ENCODE measurements around the gene HCFC1.

The HCFC1 gene

DNA sequence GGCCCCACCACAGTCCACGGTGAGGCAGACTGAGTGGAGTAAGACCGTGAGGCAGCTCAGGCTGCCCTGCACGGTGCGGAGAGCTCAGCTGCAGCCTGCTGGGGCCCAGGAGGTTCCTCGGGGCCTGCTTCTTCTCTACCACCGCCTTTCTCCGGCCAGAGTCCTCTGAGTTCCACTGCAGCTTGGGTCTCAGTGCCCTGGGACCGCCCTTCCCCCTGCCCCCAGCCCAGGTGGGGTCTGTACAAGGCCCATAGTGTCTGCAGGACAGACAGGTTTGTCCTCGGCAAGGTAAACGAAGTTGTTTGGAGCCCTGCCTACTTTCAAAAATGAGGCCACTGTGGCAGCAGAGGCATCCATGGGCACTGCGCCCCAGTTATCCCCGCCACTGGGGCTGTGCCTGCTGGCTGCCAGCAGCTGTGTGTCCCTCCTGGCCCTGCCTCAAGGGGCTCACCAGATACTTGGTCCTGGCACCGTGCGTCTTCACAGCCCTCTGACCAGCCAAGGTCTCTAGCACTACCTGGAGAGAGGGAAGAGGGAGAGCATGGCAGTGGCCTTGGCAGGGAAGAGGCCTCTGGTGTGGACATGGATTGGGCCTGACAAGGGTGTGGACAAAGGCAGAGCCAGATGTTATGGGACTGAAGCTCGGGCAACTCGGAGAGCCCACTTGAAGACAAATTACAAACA, 44.1 kb upstream of the HCFC1 start:
- Histone ChIP-seq H3K27ac (ENCODE audit: low read depth, low read length) (no peak overlapping the region), H3K27me3 (ENCODE audit: control insufficient read depth in 5 of 5, insufficient read depth in 4 of 5, low read length in 5 of 5) (peaks cover 0 to 30% (median 9%) of the 10 kb centered on the region in 5 donors), H3K9ac (ENCODE audit: low read length in 5 of 5) (no peak overlapping the region), H3K9me3 (ENCODE audit: control insufficient read depth in 5 of 5, low read length in 5 of 5) (no peaks in the 10 kb centered on the region), H3K36me3 (ENCODE audit: control insufficient read depth in 5 of 5, insufficient read depth in 5 of 5, low read length in 5 of 5) (peaks cover 0 to 48% (median 16%) of the 10 kb centered on the region in 5 donors), H3K4me1 (ENCODE audit: control insufficient read depth in 5 of 5, insufficient read depth in 5 of 5, low read length in 5 of 5) (peaks cover 2 to 23% (median 18%) of the 10 kb centered on the region in 5 donors), H3K4me3 (ENCODE audit: low read depth in 1 of 5, low read length in 5 of 5) (no peak overlapping the region)

DNA sequence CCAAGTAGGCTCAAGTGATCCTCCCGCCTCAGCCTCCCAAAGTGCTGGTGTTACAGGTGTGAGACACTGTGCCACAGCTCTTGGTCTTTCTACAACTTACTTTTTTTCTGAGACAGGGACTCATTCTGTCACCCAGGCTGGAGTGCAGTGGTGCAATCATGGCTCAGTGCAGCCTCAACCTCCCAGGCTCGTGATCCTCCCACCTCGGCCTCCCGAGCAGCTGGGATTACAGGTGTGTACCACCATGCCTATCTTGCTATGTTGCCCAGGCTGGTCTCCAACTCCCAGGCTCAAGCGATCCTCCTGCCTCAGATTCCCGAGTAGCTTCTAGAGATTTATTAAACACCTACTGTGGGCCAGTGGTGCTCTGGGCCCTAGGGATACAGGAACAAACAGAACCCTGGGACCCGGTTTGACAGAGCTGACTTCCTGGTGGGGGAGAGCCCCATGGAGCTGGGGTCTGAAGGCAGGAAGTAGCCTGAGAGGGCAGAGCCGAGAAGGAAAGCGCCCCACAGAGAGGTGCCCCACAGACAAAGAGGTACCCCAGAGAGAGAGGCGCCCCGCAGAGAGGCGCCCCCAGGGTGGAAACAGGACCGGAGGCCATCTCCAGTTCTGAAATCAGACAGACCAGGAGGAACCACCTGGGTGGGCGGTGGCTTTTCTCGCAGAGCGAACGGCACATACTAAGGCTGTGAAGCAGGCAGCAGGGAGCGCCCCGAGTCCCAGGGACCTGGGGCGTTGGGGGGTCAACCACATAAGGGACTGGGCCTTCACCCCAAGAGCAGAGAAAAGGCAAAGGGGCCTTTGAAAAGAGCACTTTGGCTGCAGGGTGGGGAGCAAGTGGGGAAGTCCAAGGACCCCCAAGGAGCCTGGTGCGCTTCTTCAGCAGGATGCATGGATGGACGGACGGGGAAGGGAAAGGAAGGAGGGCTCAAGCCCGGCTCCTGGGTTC, 43.1 kb upstream of the HCFC1 start:
- no peak overlapping the region for H3K27ac ChIP-seq (ENCODE audit: low read depth, low read length)
- H3K4me1 ChIP-seq (ENCODE audit: control insufficient read depth in 5 of 5, insufficient read depth in 5 of 5, low read length in 5 of 5), result peaks cover 0 to 16% (median 12%) of the 10 kb centered on the region in 5 donors
- peaks cover 0 to 26% (median 9%) of the 10 kb centered on the region in 5 donors for H3K27me3 ChIP-seq (ENCODE audit: control insufficient read depth in 5 of 5, insufficient read depth in 4 of 5, low read length in 5 of 5)
- peaks cover 0 to 48% (median 16%) of the 10 kb centered on the region in 5 donors for H3K36me3 ChIP-seq (ENCODE audit: control insufficient read depth in 5 of 5, insufficient read depth in 5 of 5, low read length in 5 of 5)
- no peak overlapping the region for H3K9ac ChIP-seq (ENCODE audit: low read length in 5 of 5)
- H3K9me3 ChIP-seq (ENCODE audit: control insufficient read depth in 5 of 5, low read length in 5 of 5), result no peaks in the 10 kb centered on the region
- H3K4me3 ChIP-seq (ENCODE audit: low read depth in 1 of 5, low read length in 5 of 5), result no peak overlapping the region

DNA sequence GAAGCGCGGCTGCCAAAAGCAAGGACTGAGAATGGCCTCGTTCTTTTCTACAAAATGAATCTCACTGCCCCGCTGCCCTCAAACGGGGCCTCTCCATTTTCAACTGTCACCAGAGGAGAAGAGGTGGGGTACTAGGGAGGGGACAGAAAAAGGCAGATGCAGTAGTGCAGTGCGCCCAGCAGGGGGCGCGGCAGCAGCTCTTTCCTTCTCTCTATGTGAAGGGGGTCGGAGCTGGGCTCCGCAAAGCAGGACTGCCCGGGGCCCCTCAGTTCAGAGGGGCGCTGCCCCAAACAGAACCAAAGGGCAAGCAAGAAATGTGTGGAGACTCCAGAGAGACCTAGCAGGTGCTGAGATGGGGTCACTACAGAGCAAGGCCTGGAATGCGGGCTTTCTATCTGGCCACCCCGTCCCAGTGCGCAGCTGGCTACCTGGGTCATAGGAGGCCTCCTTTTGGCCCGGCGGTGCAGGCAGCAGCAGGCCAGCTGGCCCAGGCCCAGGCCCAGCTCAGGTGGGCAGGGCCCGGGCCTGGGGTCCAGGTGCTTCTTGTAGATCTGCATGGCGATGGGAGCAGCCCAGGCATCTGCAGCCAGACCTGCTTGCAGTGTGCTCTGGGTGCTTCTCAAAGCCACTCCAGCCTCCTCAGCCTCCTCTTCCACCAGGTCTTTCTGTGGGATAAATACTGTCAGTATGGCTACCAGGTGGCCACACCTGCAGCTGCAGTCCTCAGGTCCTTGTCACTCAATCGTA, 42.2 kb upstream of the HCFC1 start:
- Histone ChIP-seq H3K36me3 (ENCODE audit: control insufficient read depth in 5 of 5, insufficient read depth in 5 of 5, low read length in 5 of 5) (peaks cover 0 to 48% (median 16%) of the 10 kb centered on the region in 5 donors), H3K4me3 (ENCODE audit: low read depth in 1 of 5, low read length in 5 of 5) (no peak overlapping the region), H3K4me1 (ENCODE audit: control insufficient read depth in 5 of 5, insufficient read depth in 5 of 5, low read length in 5 of 5) (peaks cover 0 to 11% (median 10%) of the 10 kb centered on the region in 5 donors), H3K27me3 (ENCODE audit: control insufficient read depth in 5 of 5, insufficient read depth in 4 of 5, low read length in 5 of 5) (peaks cover 0 to 26% (median 9%) of the 10 kb centered on the region in 5 donors), H3K9ac (ENCODE audit: low read length in 5 of 5) (no peak overlapping the region), H3K27ac (ENCODE audit: low read depth, low read length) (no peak overlapping the region), H3K9me3 (ENCODE audit: control insufficient read depth in 5 of 5, low read length in 5 of 5) (no peaks in the 10 kb centered on the region)

DNA sequence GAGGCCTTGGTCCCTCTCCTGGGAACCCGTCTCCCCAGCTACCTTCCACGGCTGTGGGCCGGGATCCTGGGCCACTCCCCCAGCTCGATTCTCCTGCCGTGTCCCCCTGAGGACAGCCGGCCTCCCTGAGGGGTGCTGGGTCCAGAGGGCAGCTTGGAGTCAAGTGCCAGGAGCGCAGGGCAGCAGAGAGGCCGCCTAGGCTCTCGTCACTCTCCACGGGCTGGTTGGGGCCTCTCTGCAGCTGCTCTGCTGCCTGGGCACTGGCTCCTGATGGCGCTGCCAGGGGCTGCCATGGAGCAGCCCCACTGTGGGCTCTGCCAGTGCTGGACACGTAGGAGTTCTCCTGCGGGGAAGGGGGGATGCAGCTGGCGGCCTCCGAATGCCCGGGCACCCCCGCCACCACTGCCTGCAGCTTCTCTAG, 41.4 kb upstream of the HCFC1 start:
- Histone ChIP-seq H3K9me3 (ENCODE audit: control insufficient read depth in 5 of 5, low read length in 5 of 5) (no peaks in the 10 kb centered on the region), H3K9ac (ENCODE audit: low read length in 5 of 5) (no peak overlapping the region), H3K36me3 (ENCODE audit: control insufficient read depth in 5 of 5, insufficient read depth in 5 of 5, low read length in 5 of 5) (peaks cover 0 to 45% (median 14%) of the 10 kb centered on the region in 5 donors), H3K27ac (ENCODE audit: low read depth, low read length) (no peak overlapping the region), H3K4me1 (ENCODE audit: control insufficient read depth in 5 of 5, insufficient read depth in 5 of 5, low read length in 5 of 5) (peaks cover 0 to 6% (median 2%) of the 10 kb centered on the region in 5 donors), H3K27me3 (ENCODE audit: control insufficient read depth in 5 of 5, insufficient read depth in 4 of 5, low read length in 5 of 5) (peaks cover 0 to 26% (median 9%) of the 10 kb centered on the region in 5 donors), H3K4me3 (ENCODE audit: low read depth in 1 of 5, low read length in 5 of 5) (no peak overlapping the region)

DNA sequence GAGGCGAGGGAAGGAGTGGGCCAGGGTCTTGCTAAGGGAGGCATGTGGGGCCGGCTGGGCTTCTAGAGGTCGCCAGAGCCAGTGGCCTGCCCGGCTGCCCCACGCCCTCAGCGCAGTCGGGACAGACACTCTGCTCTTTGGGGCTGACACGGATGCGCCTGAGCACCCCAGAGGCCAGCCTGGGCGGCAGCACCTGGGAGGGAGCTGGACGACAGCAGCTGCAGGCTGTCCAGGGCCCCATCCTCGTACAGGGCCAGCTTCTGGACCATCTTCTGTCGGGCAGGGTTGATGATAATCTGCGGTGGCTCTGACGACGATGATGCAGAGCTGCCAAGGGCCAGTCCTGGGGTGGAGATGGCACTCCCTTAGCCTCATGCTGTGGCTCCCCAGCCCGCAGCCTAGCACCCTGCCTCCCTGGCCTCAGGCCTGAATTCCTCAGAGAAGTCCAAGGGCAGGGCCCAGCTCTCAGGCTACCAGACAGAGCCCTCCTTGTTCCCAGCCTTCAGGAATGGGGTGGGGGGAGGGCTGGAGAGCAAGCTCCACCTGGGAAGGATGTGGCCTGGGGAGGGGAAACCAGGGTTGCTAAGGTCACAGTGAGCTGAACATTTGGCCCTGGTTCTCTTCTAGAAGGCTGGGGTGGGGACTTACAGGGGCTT, 40.8 kb upstream of the HCFC1 start:
- Histone ChIP-seq H3K4me1 (ENCODE audit: control insufficient read depth in 5 of 5, insufficient read depth in 5 of 5, low read length in 5 of 5) (peaks cover 0 to 5% (median 0%) of the 10 kb centered on the region in 5 donors), H3K27me3 (ENCODE audit: control insufficient read depth in 5 of 5, insufficient read depth in 4 of 5, low read length in 5 of 5) (peaks cover 0 to 23% (median 10%) of the 10 kb centered on the region in 5 donors), H3K27ac (ENCODE audit: low read depth, low read length) (no peak overlapping the region), H3K4me3 (ENCODE audit: low read depth in 1 of 5, low read length in 5 of 5) (no peak overlapping the region), H3K9ac (ENCODE audit: low read length in 5 of 5) (no peak overlapping the region), H3K9me3 (ENCODE audit: control insufficient read depth in 5 of 5, low read length in 5 of 5) (no peaks in the 10 kb centered on the region), H3K36me3 (ENCODE audit: control insufficient read depth in 5 of 5, insufficient read depth in 5 of 5, low read length in 5 of 5) (peaks cover 0 to 41% (median 11%) of the 10 kb centered on the region in 5 donors)

DNA sequence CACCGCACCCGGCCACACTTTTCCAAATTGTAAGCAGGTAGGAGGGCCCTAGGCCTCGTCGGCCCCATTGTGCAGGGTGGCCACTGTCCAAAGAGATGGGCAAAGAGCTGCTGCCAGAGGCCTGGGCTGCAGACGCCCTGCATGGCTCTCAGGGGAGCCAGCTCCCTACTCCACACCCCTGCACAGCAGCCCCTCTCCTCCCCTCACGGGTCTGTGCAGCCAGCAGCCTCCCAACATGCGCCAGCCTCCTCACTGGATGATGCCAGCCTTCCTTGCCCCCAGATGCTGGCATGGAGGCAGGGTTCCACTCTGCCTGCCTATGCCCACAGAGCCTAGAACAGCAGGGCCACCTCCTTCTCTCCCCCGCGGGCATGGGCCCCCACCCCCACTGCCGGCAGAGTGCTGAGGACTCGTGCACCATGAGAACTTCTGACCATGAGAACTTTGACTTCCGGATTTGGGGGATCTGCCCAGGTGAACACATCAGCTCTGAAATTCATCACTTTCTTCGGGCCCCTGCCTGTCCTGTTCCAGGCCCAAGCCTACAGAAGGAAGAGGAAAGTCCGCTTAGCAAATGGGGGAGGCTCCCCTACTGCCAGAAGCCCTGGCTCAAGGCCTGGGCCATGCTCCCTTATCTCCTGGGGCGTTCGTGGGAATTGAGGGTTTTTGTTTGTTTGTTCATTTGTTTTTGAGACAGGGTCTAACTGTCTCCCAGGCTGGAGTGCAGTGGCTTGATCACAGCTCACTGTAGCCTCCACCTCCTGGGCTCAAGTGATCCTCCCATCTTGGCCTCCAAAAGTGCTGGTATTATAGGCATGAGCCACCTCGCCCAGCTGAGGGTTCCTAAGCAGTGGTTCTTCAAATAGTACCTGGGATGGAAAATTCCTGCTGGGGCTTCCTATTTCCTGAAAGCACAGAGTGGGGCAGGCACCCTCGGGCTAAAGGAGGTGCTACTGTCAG, 40.0 kb upstream of the HCFC1 start:
- Histone ChIP-seq H3K27me3 (ENCODE audit: control insufficient read depth in 5 of 5, insufficient read depth in 4 of 5, low read length in 5 of 5) (peaks cover 0 to 20% (median 16%) of the 10 kb centered on the region in 5 donors), H3K9me3 (ENCODE audit: control insufficient read depth in 5 of 5, low read length in 5 of 5) (no peaks in the 10 kb centered on the region), H3K4me1 (ENCODE audit: control insufficient read depth in 5 of 5, insufficient read depth in 5 of 5, low read length in 5 of 5) (peaks cover 0 to 11% (median 0%) of the 10 kb centered on the region in 5 donors), H3K4me3 (ENCODE audit: low read depth in 1 of 5, low read length in 5 of 5) (no peak overlapping the region), H3K9ac (ENCODE audit: low read length in 5 of 5) (no peak overlapping the region), H3K27ac (ENCODE audit: low read depth, low read length) (no peak overlapping the region), H3K36me3 (ENCODE audit: control insufficient read depth in 5 of 5, insufficient read depth in 5 of 5, low read length in 5 of 5) (peaks cover 0 to 33% (median 6%) of the 10 kb centered on the region in 5 donors)

DNA sequence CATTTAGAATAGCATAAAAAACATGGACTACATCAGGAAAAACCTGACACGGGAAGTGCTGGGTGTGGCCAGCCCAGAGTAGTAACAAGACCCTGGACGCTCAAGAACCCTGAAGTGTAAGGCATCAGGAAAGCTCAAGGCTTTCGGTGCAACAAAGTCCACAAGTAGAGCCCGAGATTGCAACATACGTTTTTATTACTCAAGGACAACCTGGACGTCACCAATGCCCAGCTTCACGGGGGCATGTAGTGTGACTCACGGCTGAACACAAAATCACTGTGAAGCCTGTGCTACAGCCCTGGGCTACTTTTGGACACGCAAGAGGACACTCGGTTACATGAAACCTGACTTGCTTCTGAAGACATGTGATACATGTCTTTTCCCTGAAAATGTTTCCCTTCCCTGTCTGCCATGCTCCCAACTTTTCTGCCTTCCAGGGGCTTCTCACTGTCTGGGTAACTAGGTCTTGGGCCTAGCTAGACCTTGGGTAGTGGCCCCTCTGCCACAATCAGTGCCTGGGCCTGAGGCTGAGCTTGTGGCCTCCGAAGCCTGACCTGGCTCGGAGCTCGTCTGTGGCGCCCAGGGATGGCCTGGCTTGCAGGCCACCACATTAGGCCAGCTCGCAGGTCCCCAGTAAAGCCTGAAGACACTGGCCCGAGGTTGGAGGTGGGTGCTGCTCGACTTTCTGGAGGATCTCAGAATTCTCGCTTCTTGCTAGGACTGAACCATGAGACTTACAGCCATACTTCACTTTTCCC, 38.9 kb upstream of the HCFC1 start:
- Histone ChIP-seq H3K4me1 (ENCODE audit: control insufficient read depth in 5 of 5, insufficient read depth in 5 of 5, low read length in 5 of 5) (peaks cover 0 to 11% (median 0%) of the 10 kb centered on the region in 5 donors), H3K27me3 (ENCODE audit: control insufficient read depth in 5 of 5, insufficient read depth in 4 of 5, low read length in 5 of 5) (peaks cover 0 to 17% (median 8%) of the 10 kb centered on the region in 5 donors), H3K9ac (ENCODE audit: low read length in 5 of 5) (no peak overlapping the region), H3K9me3 (ENCODE audit: control insufficient read depth in 5 of 5, low read length in 5 of 5) (no peaks in the 10 kb centered on the region), H3K27ac (ENCODE audit: low read depth, low read length) (no peak overlapping the region), H3K36me3 (ENCODE audit: control insufficient read depth in 5 of 5, insufficient read depth in 5 of 5, low read length in 5 of 5) (peaks cover 0 to 24% (median 1%) of the 10 kb centered on the region in 5 donors), H3K4me3 (ENCODE audit: low read depth in 1 of 5, low read length in 5 of 5) (no peak overlapping the region)

DNA sequence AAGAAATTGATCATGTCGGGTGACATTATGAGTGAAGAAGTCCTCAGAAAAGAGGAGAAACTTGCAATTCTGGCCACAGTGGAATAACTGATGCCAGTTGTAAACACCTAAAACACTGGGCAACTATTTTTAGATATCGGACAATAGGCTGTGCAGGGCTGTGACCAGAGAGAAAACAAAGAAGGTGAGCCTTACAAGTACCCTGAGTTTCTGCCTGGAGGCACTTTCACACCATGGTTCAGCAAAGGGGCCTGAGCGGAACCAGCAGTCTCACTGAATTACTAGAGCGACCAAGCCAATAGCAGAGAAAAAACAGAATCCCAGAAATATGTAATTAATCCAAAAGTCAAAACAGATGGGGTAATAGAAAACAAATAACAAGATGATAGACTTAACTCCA, 36.9 kb upstream of the HCFC1 start:
- Histone ChIP-seq H3K4me3 (ENCODE audit: low read depth in 1 of 5, low read length in 5 of 5) (no peak overlapping the region), H3K27me3 (ENCODE audit: control insufficient read depth in 5 of 5, insufficient read depth in 4 of 5, low read length in 5 of 5) (peaks cover 0 to 14% (median 7%) of the 10 kb centered on the region in 5 donors), H3K4me1 (ENCODE audit: control insufficient read depth in 5 of 5, insufficient read depth in 5 of 5, low read length in 5 of 5) (peaks cover 0 to 11% (median 0%) of the 10 kb centered on the region in 5 donors), H3K36me3 (ENCODE audit: control insufficient read depth in 5 of 5, insufficient read depth in 5 of 5, low read length in 5 of 5) (peaks cover 0 to 20% (median 0%) of the 10 kb centered on the region in 5 donors), H3K9me3 (ENCODE audit: control insufficient read depth in 5 of 5, low read length in 5 of 5) (no peaks in the 10 kb centered on the region), H3K27ac (ENCODE audit: low read depth, low read length) (no peak overlapping the region), H3K9ac (ENCODE audit: low read length in 5 of 5) (no peak overlapping the region)
